ENCODE measurements around the gene CPED1. TPM values are rescaled to one million over a fixed set of nuclear protein-coding genes. Genes with fewer than 3 reads are reported as not detected.
A peak's percentile ranks its signal among the peaks of the same experiment; 100 is the strongest.

The CPED1 gene
- total and polyA plus RNA-seq, 11 donors = 3.6 to 51.2 (median 24.8) TPM

GRCh38 chr7:121019018-121019417 lies 30.5 kb downstream of the CPED1 start:
- Histone ChIP-seq H3K27me3 (no peaks in the 10 kb centered on the region), H3K27ac (peak overlapping the region; percentile 38 to 81 (median 68)), H3K4me3 (no peak overlapping the region), H3K36me3 (peaks cover 0 to 14% (median 0%) of the 10 kb centered on the region in 9 donors), H3K9me3 (no peaks in the 10 kb centered on the region), H3K4me1 (peaks cover 3 to 84% (median 60%) of the 10 kb centered on the region in 12 donors)
- TF ChIP-seq POLR2A (IDR thresholded peaks at IDR 0.05) (no peak), CTCF (IDR thresholded peaks at IDR 0.05) (no peak)
- WGBS, 4 donors = 16 to 28% (median 26%) methylated on average over 2 of the region's 2 CpGs
- intact Hi-C loops (cut with DNase I) = no loop called here
- ATAC-seq = peak; percentile 63 to 82 (median 77)
- DNase-seq = no peak

GRCh38 chr7:121020249-121020988 lies 31.9 kb downstream of the CPED1 start:
- 97 to 98% (median 97%) methylated on average over 1 of the region's 1 CpG for WGBS, 4 donors
- peak in 1 of 4 donors; percentile 20 for ATAC-seq
- no peaks in the 10 kb centered on the region for H3K27me3 ChIP-seq
- H3K36me3 ChIP-seq = peaks cover 0 to 14% (median 0%) of the 10 kb centered on the region in 9 donors
- no peaks in the 10 kb centered on the region for H3K9me3 ChIP-seq
- H3K4me3 ChIP-seq = no peak overlapping the region
- intact Hi-C loops (cut with DNase I) = loop anchor here in 1 of 10 donors (5.0 kb wide), 1 partner anchor 57 kb away; no protein-coding TSS in a partner anchor
- peak overlapping the region in 11 of 12 donors; percentile 32 to 81 (median 66) for H3K27ac ChIP-seq
- TF ChIP-seq CTCF (IDR thresholded peaks at IDR 0.05) (no peak), POLR2A (IDR thresholded peaks at IDR 0.05) (no peak)
- no peak for DNase-seq
- peaks cover 3 to 88% (median 67%) of the 10 kb centered on the region in 12 donors for H3K4me1 ChIP-seq

GRCh38 chr7:121020989-121021969 lies 32.8 kb downstream of the CPED1 start:
- Histone ChIP-seq H3K27ac (peak overlapping the region in 9 of 12 donors; percentile 17 to 81 (median 75)), H3K27me3 (no peaks in the 10 kb centered on the region), H3K9me3 (no peaks in the 10 kb centered on the region), H3K4me1 (peaks cover 3 to 87% (median 69%) of the 10 kb centered on the region in 12 donors), H3K36me3 (peaks cover 0 to 10% (median 0%) of the 10 kb centered on the region in 9 donors), H3K4me3 (no peak overlapping the region)
- ATAC-seq (no peak), DNase-seq (no peak)
- 79 to 83% (median 81%) methylated on average over 5 of the region's 5 CpGs for WGBS, 4 donors
- no peak for TF ChIP-seq CTCF (IDR thresholded peaks at IDR 0.05)
- no peak for TF ChIP-seq POLR2A (IDR thresholded peaks at IDR 0.05)
- intact Hi-C loops (cut with DNase I) = loop anchor here in 1 of 10 donors (5.0 kb wide), 1 partner anchor 56 kb away; no protein-coding TSS in a partner anchor
